ENCODE measurements around the gene MYLK.
"Not testable (repeated sequence)": the region's sequence is repeated elsewhere in the genome, so short reads cannot be mapped to it uniquely, and the experiment has no call there.

Gene MYLK

DNA sequence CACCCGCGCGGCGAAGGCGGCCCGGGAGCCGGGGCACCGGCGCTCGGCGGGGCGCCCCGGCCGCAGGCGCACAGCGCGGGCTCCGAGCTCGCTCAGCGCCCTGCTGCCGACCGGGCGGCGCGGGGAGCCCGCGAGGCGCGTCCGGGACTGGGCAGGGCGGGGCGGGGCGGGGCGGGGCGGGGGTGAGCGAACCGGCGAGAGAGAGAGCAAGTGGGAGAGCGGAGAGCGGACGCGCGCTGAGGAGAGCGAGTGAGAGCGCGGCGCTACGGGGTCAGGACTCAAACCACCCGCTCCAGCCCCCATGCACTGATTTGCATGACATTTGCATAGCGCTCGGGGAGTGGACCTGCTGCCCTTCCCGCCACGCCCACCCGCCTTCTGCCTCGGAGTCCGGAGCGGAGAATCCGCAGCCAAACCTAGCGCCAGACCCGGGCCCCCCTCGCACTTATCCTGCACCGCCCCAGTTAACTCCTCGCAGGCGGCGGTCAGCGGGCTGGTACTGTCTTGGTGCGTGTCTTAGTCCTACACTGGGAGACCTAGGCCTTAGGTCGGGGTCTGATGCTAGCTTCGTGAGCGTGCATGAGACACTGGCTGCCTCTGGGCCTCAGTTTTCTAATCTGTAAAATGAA is at the start of gene MYLK:
TSS of gene MYLK (minus strand) at position 130 of the 629 bp plus-strand sequence. CDS start 90,491 bp downstream, outside the sequence.
- DNase-seq (ENCODE audit: low read depth), result peak; percentile 98

- DNase-seq (ENCODE audit: low read depth), result no peak
Observed at GRCh38 chr3:123930445-123930844, 46.3 kb upstream of the MYLK start.

- DNase-seq (ENCODE audit: low read depth), result no peak
Observed at GRCh38 chr3:123929325-123929724, 45.2 kb upstream of the MYLK start.

DNA sequence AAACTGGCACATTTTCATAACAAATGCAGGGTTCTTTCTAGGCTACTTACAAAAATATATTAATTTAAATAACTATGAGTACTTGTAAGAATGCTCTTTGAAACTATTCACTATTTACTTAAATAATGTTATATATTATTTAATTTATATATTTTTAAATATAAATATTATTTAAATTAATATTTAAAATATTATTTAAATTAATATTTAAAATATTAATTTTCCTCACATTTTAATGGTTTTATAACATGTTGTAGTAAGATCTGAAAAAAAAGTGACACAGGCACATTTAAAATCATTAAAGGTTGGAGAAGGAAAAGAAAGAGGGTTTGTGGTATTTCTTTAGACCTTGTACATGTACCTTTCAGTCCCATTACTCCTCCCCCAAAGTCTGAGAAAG is 42.3 kb upstream of the MYLK start:
- no peak for DNase-seq (ENCODE audit: low read depth)

GRCh38 chr3:123920868-123921267 is 36.7 kb upstream of the MYLK start:
- DNase-seq (ENCODE audit: low read depth), result no peak

DNA sequence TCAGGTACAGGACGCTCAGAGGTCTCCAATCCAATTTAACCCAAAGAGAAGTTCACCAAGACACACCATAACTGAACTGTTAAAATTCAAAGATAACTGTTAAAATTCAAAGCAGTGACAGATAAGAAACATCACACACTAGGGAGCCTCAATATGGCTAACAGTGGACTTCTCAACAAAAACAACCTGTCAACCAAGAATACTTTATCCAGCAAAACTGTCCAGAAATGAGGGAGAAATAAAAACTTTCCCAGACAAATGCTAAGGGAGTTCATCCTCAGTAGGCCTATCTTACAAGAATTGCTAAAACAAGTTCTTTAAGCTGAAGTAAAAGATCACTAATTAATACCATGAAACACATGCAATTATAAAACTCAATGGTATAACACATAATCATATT is 36.3 kb upstream of the MYLK start:
- no peak for DNase-seq (ENCODE audit: low read depth)

DNA sequence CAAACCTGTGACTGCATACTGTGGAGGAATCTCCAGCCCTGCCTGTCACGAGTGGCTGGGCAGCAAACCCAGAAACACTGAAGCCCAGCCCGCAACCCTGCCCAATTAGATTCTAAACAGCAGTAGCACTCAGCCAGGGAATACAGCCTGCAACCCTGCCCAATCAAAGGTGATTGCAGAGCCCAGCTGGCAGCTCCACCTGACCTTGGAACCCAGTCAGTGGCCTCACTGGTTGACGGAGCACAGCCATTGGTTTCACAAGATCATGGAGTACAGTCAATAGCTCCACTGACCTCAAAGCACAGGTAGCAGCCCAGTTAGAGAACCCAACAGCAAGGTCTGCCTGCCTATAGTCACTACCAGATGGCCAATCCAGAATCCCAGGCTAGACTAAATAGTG is 35.2 kb upstream of the MYLK start:
- DNase-seq (ENCODE audit: low read depth), result no peak

DNA sequence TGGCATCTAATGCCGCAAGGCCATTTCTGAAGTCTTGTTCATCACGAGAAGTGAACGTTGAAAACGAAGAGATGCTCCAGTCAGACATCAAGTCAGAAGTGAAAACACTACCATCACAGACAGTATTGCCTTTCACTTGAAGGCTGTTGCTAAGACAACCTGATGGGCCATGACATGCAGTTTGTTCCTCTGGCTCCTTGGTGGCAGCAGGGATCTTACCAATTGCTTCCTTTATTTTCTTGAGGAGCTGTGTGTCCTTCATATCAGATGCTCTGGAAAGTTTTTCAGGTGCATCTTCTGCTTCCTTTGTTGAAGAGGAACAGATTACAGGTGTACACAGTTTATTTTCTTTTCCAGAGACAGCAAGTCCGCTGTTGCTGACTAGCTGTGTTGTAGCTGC is 30.7 kb upstream of the MYLK start:
- DNase-seq (ENCODE audit: low read depth), result no peak

- no peak for DNase-seq (ENCODE audit: low read depth)
Observed at GRCh38 chr3:123909785-123910184, 25.7 kb upstream of the MYLK start.

DNA sequence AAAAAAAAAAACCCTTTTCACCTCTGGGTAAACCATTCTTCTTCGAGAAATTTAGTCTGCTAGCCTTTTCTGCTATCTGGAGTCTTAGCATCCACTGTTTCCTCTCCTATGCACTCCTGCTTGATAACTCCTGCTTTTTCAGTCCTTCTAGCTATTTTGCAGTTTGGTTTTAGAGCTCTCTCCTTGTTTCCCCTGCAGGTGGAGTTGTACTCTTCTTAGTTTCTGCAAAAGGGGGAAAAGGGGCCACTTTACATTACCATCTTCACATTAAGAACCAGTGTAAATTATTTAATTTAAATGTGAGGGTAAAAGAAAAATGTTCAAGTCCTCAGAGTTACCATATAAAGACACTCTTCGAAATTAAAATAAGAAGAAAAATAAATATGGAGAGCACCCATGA is 23.6 kb upstream of the MYLK start:
- DNase-seq (ENCODE audit: low read depth), result no peak

- no peak for DNase-seq (ENCODE audit: low read depth)
Observed at GRCh38 chr3:123899300-123899865, 15.3 kb upstream of the MYLK start.

DNA sequence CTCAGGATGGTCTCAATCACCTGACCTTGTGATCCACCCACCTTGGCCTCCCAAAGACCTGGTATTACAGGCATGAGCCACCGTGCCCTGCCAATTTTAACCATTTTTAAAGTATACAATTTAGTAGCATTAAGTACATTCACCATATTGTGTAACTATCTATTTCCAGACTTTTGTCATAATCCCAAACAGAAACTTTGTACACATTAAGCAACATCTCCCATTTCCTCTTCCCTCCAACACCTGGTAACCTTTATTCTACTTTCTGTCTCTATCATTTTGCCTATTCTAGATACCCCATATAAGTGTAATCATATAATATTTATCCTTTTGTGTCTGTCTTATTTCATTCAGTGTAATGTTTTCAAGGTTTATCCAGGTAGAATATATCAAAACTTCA is 8.9 kb upstream of the MYLK start:
- no peak for DNase-seq (ENCODE audit: low read depth)

DNA sequence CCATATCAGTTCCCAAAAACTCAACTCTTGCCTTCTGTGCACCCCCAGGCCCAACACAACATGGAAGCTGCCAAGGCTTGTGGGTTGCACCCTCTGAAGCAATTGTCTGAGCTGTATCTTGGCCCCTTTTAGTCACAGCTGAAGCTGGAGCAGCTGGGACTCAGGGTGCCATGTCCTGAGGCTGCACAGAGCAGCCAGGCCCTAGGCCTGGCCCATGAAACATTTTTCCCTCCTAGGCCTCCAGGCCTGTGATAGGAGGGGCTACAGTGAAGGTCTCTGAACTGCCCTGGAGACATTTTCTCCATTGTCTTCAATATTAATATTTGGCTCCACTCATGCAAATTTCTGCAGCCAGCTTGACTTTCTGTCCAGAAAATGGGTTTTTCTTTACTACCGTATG is 8.1 kb upstream of the MYLK start:
- DNase-seq (ENCODE audit: low read depth), result no peak

DNA sequence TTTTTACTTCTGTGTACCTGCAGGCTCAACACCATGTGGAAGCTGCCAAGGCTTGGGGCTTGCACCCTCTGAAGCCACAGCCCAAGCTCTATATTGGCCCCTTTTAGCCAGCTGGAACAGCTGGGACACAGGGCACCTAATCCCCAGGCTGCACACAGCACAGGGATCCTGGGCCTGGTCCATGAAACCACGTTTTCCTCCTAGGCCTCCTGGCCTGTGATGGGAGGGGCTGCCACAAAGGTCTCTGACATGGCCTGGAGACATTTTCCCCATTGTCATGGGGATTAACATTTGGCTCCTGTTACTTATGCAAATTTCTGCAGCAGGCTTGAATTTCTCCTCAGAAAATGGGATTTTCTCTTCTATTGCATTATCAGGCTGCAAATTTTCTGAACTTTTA is 6.9 kb upstream of the MYLK start:
- DNase-seq (ENCODE audit: low read depth), result not testable (repeated sequence)

GRCh38 chr3:123890162-123890561 is 6.0 kb upstream of the MYLK start:
- not testable (repeated sequence) for DNase-seq (ENCODE audit: low read depth)

DNA sequence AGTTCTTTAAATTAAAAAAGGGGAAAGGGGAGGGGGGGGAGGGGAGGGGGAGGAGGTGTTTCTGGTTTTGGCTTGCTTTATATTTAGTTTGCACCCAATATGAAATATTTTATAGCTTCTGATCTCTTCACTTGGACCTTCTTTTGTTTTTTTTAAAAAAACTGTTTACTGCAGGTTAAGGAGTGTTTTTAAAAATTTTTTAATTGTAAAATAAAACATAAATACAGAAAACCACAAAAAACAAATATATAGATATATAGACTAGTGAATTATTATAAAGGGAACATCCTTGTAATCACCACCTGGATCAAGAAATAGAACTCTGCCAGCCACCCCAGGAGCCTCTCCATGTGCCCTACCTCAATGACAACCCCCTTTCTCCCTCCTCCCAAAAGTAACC is 861 bp upstream of the MYLK start:
- no peak for DNase-seq (ENCODE audit: low read depth)

DNA sequence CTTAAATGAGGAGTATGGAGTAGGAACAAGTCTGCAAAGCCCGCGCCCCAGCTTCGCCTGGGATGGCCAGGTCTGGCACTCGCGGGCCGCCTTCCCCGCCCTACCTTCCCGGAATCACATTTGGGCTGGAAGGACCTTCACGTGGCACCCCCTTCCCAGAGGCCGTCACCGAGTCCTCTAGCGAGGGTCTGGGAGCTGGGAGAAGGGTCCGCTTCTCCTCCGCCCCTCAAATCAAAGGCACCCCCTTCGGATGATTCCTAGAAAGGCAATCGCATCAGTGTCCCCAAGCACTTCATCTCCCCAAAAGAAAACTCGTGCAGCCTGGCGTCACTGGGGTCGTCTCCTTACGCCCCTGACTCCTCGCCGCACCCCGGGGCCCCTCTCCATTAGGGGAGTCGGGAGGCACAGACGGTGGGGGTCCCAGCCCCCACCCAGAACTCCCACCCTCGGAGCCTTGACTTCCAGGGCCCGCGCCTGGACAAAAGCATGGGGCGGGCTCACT is 380 bp downstream of the MYLK start:
- peak; percentile 54 for DNase-seq (ENCODE audit: low read depth)

- DNase-seq (ENCODE audit: low read depth), result no peak
Observed at GRCh38 chr3:123883111-123883510, 1.0 kb downstream of the MYLK start.

GRCh38 chr3:123881771-123882170 is 2.4 kb downstream of the MYLK start:
- DNase-seq (ENCODE audit: low read depth), result no peak

DNA sequence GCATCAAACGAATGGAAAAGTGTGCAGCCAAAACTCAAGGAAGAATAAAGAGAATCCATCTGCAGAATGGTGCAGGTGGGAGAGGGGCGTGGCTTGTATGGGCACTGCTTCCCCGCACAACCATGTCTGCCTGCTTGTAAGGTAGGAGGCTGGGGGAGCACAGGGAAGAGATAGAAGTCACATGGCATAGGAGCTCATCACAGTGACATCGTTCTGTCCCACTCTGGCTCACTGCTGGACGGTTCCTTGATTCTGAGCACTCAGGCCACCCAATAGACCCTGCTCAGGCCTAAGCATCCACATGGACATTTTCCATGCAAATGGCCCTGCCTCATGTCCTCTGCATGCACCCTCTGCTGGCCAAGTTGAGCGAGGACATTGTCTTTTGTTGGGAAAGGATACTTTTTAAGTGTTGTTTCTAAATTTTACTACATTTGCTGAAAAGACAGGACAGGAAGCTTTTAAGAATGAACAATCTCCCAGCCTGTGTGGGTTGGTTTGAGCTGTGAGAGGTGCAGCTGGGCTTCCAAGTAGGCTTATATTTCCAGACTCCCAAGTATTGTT is 3.1 kb downstream of the MYLK start:
- peak; percentile 73 for DNase-seq (ENCODE audit: low read depth)

DNA sequence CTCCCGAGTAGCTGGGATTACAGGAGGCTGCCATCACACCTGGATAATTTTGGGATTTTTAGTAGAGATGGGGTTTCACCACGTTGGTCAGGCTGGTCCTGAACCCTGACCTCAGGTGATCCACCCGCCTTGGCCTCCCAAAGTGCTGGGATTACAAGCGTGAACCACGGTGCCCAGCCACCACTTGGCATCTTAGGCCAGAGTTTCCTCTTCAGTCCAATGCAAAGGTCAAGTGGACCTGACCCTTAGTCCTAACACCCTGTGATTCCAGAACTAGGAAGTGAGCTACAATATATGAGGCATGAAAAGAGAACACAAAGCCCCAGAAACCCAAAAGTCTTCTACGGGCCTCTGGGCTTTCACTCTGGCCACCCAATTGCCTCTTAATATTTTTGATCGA is 5.3 kb downstream of the MYLK start:
- DNase-seq (ENCODE audit: low read depth), result no peak

- no peak for DNase-seq (ENCODE audit: low read depth)
Observed at GRCh38 chr3:123877965-123878364, 6.2 kb downstream of the MYLK start.

DNA sequence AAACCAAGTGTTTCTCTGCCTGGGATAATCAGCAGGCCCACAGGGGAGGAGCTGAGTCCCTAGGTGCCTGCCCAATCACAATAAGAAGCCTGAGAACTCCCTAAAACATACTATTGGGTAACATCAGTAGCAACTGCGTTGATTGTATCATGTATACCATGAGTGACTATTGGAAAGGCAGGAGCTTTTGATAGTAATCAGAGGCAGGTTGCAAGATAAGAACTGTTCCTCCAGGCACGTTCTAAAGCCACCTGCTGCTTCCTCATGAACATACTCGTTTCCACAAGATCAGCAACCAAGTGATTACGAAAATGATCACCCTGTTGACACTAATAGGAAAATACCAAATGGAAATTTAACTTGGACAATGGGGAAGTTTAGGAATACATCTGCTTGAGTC is 6.7 kb downstream of the MYLK start:
- no peak for DNase-seq (ENCODE audit: low read depth)

GRCh38 chr3:123876858-123877257 is 7.3 kb downstream of the MYLK start:
- DNase-seq (ENCODE audit: low read depth), result peak; percentile 28
